Prostate gland (tissue), 2 donors: ENCODE data around the gene DCUN1D5.

ENCODE experiments used
- POLR2AphosphoS5 ChIP-seq: sonication (generic); formaldehyde crosslinking; IDR thresholded peaks from one replicate; pipeline ENCODE4 v1.6.1; 2017; ENCODE audit warnings: antibody characterized with exemption
- TF ChIP-seq, protein P1 (sequence below), 4 experiments: fragments of 200-600 bp in 2 of 4; fragments of 450-650 bp in 2 of 4; sonication (generic) in 2 of 4; IDR thresholded peaks; 1 replicate in 3 of 4; 2 replicates in 1 of 4; pipeline ENCODE4 v1.5.1; 2016 to 2019; ENCODE audit warnings: antibody characterized with exemption in 4 of 4, mild to moderate bottlenecking in 2 of 4, moderate library complexity in 2 of 4

DNA sequence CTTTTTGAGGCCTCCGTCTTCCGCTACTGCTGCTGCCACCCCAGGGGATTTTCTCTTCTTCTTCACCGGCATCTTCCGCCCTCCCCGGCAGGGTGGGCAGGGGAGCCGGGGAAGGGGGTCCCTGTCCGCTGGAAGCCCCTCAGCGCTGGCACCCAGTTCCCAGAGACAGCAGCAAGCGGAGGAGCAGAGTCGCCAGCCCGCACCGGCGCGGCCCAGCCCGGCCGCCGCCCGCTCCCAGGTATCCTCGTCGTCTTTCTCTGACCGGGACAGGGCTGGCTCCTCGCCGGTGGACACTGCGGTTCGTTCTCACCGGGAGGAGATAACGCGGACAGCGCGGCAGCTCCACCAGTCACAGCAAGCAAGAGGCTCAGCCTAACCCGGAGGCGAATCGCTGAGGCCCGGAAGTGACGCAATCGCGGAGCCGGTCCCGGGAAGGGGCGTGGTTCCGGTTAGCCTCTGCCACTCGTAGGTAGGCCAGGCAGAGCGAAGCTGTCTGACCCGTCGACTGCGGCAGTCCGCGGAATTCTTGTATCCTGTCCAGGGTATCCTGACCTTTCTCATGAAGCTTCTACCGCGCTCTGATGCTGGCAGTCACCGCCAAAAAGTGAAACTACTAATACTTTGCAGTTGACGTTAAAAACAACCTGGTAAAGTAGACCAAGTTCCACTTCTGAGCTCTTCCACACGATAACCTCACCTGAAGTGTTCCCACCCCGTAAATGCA lies at the start of gene DCUN1D5:
- peak; percentile 93 for TF ChIP-seq POLR2AphosphoS5
- TF ChIP-seq, protein P1, sequence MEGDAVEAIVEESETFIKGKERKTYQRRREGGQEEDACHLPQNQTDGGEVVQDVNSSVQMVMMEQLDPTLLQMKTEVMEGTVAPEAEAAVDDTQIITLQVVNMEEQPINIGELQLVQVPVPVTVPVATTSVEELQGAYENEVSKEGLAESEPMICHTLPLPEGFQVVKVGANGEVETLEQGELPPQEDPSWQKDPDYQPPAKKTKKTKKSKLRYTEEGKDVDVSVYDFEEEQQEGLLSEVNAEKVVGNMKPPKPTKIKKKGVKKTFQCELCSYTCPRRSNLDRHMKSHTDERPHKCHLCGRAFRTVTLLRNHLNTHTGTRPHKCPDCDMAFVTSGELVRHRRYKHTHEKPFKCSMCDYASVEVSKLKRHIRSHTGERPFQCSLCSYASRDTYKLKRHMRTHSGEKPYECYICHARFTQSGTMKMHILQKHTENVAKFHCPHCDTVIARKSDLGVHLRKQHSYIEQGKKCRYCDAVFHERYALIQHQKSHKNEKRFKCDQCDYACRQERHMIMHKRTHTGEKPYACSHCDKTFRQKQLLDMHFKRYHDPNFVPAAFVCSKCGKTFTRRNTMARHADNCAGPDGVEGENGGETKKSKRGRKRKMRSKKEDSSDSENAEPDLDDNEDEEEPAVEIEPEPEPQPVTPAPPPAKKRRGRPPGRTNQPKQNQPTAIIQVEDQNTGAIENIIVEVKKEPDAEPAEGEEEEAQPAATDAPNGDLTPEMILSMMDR (IDR thresholded peaks at IDR 0.05) = no peak
